CD4-positive, alpha-beta memory T cell (primary cell): ENCODE data around the gene FKBP10. TPM values are rescaled to one million over a fixed set of nuclear protein-coding genes. Genes with fewer than 3 reads are reported as not detected.

Experiments used
- CTCF ChIA-PET: fragments of 350-600 bp; sonication (Branson Sonifier 250); formaldehyde crosslinking; loops from one replicate; lab custom pipeline; 2021; ENCODE audit warnings: inconsistent platforms; ENCODE audit not compliant: partially characterized antibody; lab: Charles Lee
- POLR2A ChIA-PET: fragments of 350-600 bp; sonication (Branson Sonifier 250); formaldehyde crosslinking; loops from one replicate; lab custom pipeline; 2021; ENCODE audit not compliant: partially characterized antibody; lab: Charles Lee
- DNase-seq, 5 donors: peaks; one replicate each; pipeline versions ENCODE4 v3.0.0 to v3.0.0-alpha.2; 2020 to 2022; ENCODE audit warnings: mixed read lengths in 1 of 5
- H3K27ac ChIP-seq: one replicate; pipeline ENCODE4 v1.7.0; 2013; ENCODE audit warnings: low read depth, low read length
- H3K27me3 ChIP-seq: 2 replicates; pipeline ENCODE4 v1.7.0; 2013; ENCODE audit warnings: mild to moderate bottlenecking, low read length, moderate library complexity; ENCODE audit not compliant: insufficient read depth
- H3K36me3 ChIP-seq: 2 replicates; pipeline ENCODE4 v1.7.0; 2013; ENCODE audit warnings: mild to moderate bottlenecking, low read length, moderate library complexity; ENCODE audit not compliant: insufficient read depth
- H3K4me1 ChIP-seq: 2 replicates; pipeline ENCODE4 v1.7.0; 2013; ENCODE audit warnings: mild to moderate bottlenecking, low read length, moderate library complexity; ENCODE audit not compliant: insufficient read depth
- H3K4me3 ChIP-seq, 2 donors: one replicate each; pipeline ENCODE4 v1.7.0; 2013; ENCODE audit warnings: low read length in 2 of 2, mild to moderate bottlenecking in 1 of 2
- H3K9me3 ChIP-seq, 2 donors: one replicate each; pipeline ENCODE4 v1.7.0; 2013; ENCODE audit warnings: low read length in 2 of 2, control low read depth in 1 of 2; ENCODE audit not compliant: control insufficient read depth in 1 of 2
- H3K27ac Mint-ChIP-seq, 7 donors: one replicate each; pipeline ENCODE4 v1.8.0; 2020 to 2021; ENCODE audit warnings: mixed read lengths in 7 of 7, mild to moderate bottlenecking in 6 of 7, inconsistent platforms in 3 of 7, moderate library complexity in 3 of 7
- H3K27me3 Mint-ChIP-seq, 2 donors: one replicate each; pipeline ENCODE4 v1.8.0; 2020 to 2021; ENCODE audit warnings: mixed read lengths in 2 of 2
- H3K36me3 Mint-ChIP-seq, 2 donors: one replicate each; pipeline ENCODE4 v1.8.0; 2020 to 2021; ENCODE audit warnings: mixed read lengths in 2 of 2, inconsistent platforms in 1 of 2, mild to moderate bottlenecking in 1 of 2
- H3K4me1 Mint-ChIP-seq, 4 donors: one replicate each; pipeline ENCODE4 v1.8.0; 2020 to 2021; ENCODE audit warnings: mixed read lengths in 4 of 4, mild to moderate bottlenecking in 1 of 4
- H3K4me3 Mint-ChIP-seq, 8 donors: one replicate each; pipeline ENCODE4 v1.8.0; 2020 to 2021; ENCODE audit warnings: mixed read lengths in 8 of 8, mild to moderate bottlenecking in 7 of 8, moderate library complexity in 6 of 8, inconsistent platforms in 3 of 8
- H3K9me3 Mint-ChIP-seq, 8 donors: one replicate each; pipeline ENCODE4 v1.8.0; 2020 to 2021; ENCODE audit warnings: mixed read lengths in 8 of 8, mild to moderate bottlenecking in 5 of 8, inconsistent platforms in 3 of 8, moderate library complexity in 1 of 8
- intact Hi-C: fragments of 100-400 bp; cut with micrococcal nuclease; formaldehyde crosslinking; loops from one replicate; pipeline ENCODE4 v1.15.1; 2023
- polyA plus RNA-seq, 2 donors: library from polyadenylated mRNA; unstranded; fragments of 300-500 nt; fragmentation: Illumina TruSeq; gene quantifications; one replicate each; pipeline ENCODE4 v1.2.3, GENCODE V29; 2021
- total RNA-seq, 2 experiments: library from RNA; stranded (reverse); gene quantifications; one replicate each; pipeline ENCODE4 v1.2.3, GENCODE V29; 2021

FKBP10 gene
- total and polyA plus RNA-seq, 4 experiments from 2014 or later = not detected

GRCh38 chr17:41782142-41782541 lies 30.7 kb upstream of the FKBP10 start:
- Mint-ChIP-seq H3K9me3 (peaks cover 0 to 3% (median 0%) of the 10 kb centered on the region in 8 donors), H3K27me3 (peaks cover 8 to 29% of the 10 kb centered on the region in 2 donors), H3K36me3 (no peaks in the 10 kb centered on the region), H3K4me1 (peaks cover 3 to 14% (median 9%) of the 10 kb centered on the region in 4 donors), H3K27ac (no peak overlapping the region), H3K4me3 (peak overlapping the region in 1 of 8 donors; percentile 34)
- Histone ChIP-seq H3K4me1 (peaks cover 18% of the 10 kb centered on the region), H3K27ac (no peak overlapping the region), H3K4me3 (no peak overlapping the region), H3K36me3 (no peaks in the 10 kb centered on the region), H3K9me3 (no peaks in the 10 kb centered on the region), H3K27me3 (peaks cover 21% of the 10 kb centered on the region)
- ChIA-PET CTCF (no interaction called here), POLR2A (no interaction called here)
- intact Hi-C loops = no loop called here
- DNase-seq = no peak

DNA sequence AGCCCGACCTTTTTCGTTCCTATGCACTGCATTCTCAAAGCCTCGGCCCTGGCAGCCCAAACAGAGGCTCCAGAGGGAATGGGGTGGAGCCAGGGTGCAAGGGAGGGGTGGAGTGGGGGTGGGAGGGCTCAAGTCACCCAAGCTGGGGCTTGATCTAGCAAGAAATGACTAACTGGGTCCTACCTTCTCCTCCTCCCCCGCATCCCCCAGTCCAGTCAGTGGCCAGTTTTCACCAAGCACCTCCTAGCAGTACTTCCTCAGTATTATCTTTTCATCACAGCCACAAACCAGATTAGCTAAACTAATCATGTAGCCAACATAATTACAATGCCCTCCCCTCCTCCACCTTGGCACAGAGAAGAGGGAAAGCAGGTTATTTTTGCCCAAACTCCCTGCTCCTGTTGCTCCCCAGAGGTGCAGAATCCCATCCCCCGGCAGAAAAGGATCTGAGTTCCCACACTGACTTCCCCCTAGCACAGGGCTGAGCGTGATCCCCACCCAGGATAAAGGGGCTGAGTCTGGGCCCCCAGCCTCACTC lies 28.5 kb upstream of the FKBP10 start:
- intact Hi-C loops = no loop called here
- Histone ChIP-seq H3K36me3 (no peaks in the 10 kb centered on the region), H3K4me3 (no peak overlapping the region), H3K27me3 (peaks cover 21% of the 10 kb centered on the region), H3K9me3 (no peaks in the 10 kb centered on the region), H3K4me1 (peaks cover 18% of the 10 kb centered on the region), H3K27ac (no peak overlapping the region)
- Mint-ChIP-seq H3K4me1 (peaks cover 8 to 32% (median 12%) of the 10 kb centered on the region in 4 donors), H3K36me3 (no peaks in the 10 kb centered on the region), H3K4me3 (peak overlapping the region in 3 of 8 donors; percentile 24 to 41 (median 25)), H3K27me3 (peaks cover 8 to 29% of the 10 kb centered on the region in 2 donors), H3K27ac (no peak overlapping the region), H3K9me3 (peaks cover 0 to 3% (median 0%) of the 10 kb centered on the region in 8 donors)
- ChIA-PET POLR2A (no interaction called here), CTCF (no interaction called here)
- DNase-seq = no peak

DNA sequence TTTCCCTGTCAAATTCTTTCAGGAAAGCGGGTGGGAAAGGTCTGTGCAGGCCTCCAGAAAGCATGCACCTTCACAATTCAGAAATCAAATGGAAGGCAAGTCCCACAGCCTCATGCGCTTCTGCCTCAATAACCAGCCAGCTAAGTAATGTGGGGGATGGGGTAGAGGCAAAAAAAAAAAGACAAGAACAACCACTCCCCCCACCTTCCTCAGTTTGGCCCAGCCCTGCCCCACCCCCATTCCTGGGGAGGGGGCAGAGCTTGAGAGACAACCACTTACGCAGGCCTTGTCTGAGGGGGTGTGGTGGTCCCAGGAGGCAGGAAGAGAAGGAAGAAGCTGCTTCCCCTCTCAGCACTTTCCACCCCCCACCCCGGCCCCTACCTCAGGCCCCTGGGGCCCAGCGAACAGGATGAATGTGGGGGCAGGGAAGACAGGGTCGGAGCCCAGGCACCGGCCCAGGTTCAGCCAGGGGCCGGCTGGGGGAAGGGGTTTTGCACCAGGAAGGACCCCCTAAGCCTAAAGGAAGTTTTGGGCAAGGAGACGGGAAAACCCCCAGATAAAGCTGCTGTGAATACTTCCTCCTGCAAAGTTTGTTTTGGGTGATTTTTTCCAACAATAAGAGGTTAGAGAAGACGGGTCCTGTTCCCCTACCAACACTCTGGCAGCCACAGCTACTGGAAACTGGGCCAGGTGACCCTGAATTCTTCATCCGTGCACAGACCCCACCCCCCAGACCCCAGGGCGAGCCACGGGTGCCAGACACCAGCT lies 27.5 kb upstream of the FKBP10 start:
- Mint-ChIP-seq H3K4me1 (peaks cover 8 to 32% (median 15%) of the 10 kb centered on the region in 4 donors), H3K9me3 (peaks cover 0 to 3% (median 0%) of the 10 kb centered on the region in 8 donors), H3K27ac (peak overlapping the region in 1 of 7 donors; percentile 74), H3K36me3 (no peaks in the 10 kb centered on the region), H3K4me3 (peak overlapping the region; percentile 46 to 78 (median 68)), H3K27me3 (peaks cover 11 to 29% of the 10 kb centered on the region in 2 donors)
- no peaks in the 10 kb centered on the region for H3K36me3 ChIP-seq
- peaks cover 21% of the 10 kb centered on the region for H3K27me3 ChIP-seq
- H3K27ac ChIP-seq = no peak overlapping the region
- peak overlapping the region in 1 of 2 donors; percentile 32 for H3K4me3 ChIP-seq
- H3K4me1 ChIP-seq = peaks cover 18% of the 10 kb centered on the region
- POLR2A ChIA-PET = interaction anchor here (0.9 kb wide), 1 partner anchor 15 kb away, joined by 3 read pairs; no protein-coding TSS in a partner anchor
- CTCF ChIA-PET = interaction anchor here (1.6 to 2.8 kb wide), 3 partner anchors 11 to 122 kb away, joined by 4 to 9 read pairs (median 6); partner anchors contain the start of gene P3H4
- H3K9me3 ChIP-seq = no peaks in the 10 kb centered on the region
- intact Hi-C loops = no loop called here
- no peak for DNase-seq

GRCh38 chr17:41785859-41786226 lies 27.0 kb upstream of the FKBP10 start:
- Mint-ChIP-seq H3K4me3 (peak overlapping the region in 7 of 8 donors; percentile 46 to 78 (median 70)), H3K27ac (no peak overlapping the region), H3K4me1 (peaks cover 12 to 36% (median 18%) of the 10 kb centered on the region in 4 donors), H3K9me3 (peaks cover 0 to 2% (median 0%) of the 10 kb centered on the region in 8 donors), H3K36me3 (no peaks in the 10 kb centered on the region), H3K27me3 (peaks cover 11 to 29% of the 10 kb centered on the region in 2 donors)
- Histone ChIP-seq H3K4me1 (peaks cover 18% of the 10 kb centered on the region), H3K27ac (no peak overlapping the region), H3K27me3 (peaks cover 21% of the 10 kb centered on the region), H3K9me3 (no peaks in the 10 kb centered on the region), H3K4me3 (peak overlapping the region in 1 of 2 donors; percentile 32), H3K36me3 (no peaks in the 10 kb centered on the region)
- no peak for DNase-seq
- POLR2A ChIA-PET = interaction anchor here (0.9 kb wide), 2 partner anchors 15 to 94 kb away, joined by 3 read pairs; no protein-coding TSS in a partner anchor
- intact Hi-C loops = no loop called here
- CTCF ChIA-PET = interaction anchor here (1.3 to 2.8 kb wide), 4 partner anchors 10 to 123 kb away, joined by 4 to 9 read pairs (median 5); partner anchors contain the start of gene P3H4

DNA sequence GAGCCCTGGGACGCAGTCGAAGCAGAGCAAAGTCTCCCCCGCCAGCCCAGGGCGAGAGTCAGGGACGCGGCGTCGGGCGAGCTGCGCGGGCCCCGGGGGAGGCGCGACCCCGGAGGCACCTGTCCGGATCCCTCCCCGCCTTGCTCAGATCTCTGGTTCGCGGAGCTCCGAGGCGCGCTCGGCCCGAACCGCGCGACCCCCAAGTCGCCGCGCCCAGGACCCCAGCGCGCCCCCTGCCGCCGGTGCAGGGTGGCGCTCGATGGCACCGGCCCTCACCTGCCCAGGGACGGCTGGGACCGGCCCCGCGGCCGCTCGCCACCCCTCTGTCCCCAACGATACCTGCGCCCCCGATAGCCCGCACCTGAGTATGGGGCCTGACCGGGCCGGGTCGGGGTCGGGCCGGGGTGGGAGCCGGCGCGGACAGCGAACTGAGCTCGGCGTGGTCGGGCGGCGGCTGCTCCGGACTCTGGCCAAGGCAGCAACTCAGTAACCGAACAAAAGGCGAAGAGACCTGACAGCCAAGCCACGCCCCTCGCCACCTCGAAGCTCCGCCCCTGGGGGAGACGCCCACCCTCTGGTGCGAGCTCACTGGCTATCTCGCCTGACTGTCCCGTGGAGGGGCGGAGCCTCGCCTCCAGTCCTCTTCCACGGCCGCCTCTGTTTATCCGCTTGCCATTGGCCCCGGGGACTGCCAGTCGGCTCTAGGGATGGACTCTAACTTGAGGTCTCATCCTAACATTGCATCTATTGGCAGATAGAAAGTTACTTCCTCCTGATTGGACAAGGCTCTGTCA lies 26.4 kb upstream of the FKBP10 start, which contains the start of gene JUP:
Gene JUP, minus strand, starts transcription at position 485 of the 794 bp plus-strand sequence. CDS start 14,857 bp downstream, outside the sequence.
- peak within 1 kb of the TSS in 4 of 7 donors; percentile 29 to 74 (median 50) for H3K27ac Mint-ChIP-seq
- H3K4me1 ChIP-seq = peaks cover 18% of the 10 kb centered on the region
- H3K27ac ChIP-seq = no peak within 1 kb of the TSS
- peak; percentile 80 to 90 (median 86) for DNase-seq
- POLR2A ChIA-PET = interaction anchor here (0.6 to 1.1 kb wide), 6 partner anchors 25 to 922 kb away, joined by 3 to 4 read pairs (median 4); partner anchors contain the start of gene P3H4
- H3K9me3 ChIP-seq = no peaks in the 10 kb centered on the region
- peak within 1 kb of the TSS in 1 of 2 donors; percentile 32 for H3K4me3 ChIP-seq
- H3K36me3 ChIP-seq = no peaks in the 10 kb centered on the region
- no peaks in the 10 kb centered on the region for H3K36me3 Mint-ChIP-seq
- peaks cover 0 to 1% (median 0%) of the 10 kb centered on the region in 8 donors for H3K9me3 Mint-ChIP-seq
- H3K27me3 Mint-ChIP-seq = peaks cover 11 to 28% of the 10 kb centered on the region in 2 donors
- H3K4me1 Mint-ChIP-seq = peaks cover 12 to 37% (median 18%) of the 10 kb centered on the region in 4 donors
- H3K4me3 Mint-ChIP-seq = peak within 1 kb of the TSS; percentile 75 to 85 (median 80)
- peaks cover 21% of the 10 kb centered on the region for H3K27me3 ChIP-seq
- intact Hi-C loops = no loop called here
- CTCF ChIA-PET = interaction anchor here (0.5 to 2.8 kb wide), 7 partner anchors 8 to 124 kb away, joined by 3 to 9 read pairs (median 4); partner anchors contain the start of gene P3H4

DNA sequence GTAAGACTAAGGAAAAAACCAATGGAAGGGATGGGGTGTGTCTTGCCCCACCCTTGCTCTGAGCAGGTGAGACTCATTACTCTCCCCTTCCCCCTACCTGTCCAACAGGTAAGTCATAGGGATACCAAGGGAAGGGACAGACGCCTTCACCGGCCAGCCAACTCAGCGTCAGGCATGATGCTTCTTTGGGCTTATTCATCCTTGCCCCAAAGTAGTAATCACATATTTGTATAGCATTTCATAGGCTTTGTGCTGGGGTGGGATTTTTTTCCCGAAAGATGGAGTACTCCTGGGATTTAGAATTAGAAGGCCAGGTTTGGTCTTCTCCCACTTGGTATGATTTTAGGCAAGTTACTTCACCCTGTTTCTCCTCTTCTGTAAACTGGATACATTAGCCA lies 25.8 kb upstream of the FKBP10 start:
- ChIA-PET POLR2A (interaction anchor here (0.6 to 1.1 kb wide), 5 partner anchors 24 to 922 kb away, joined by 3 to 4 read pairs (median 4); partner anchors contain the start of gene P3H4), CTCF (interaction anchor here (0.5 to 2.8 kb wide), 5 partner anchors 9 to 103 kb away, joined by 3 to 9 read pairs (median 4); partner anchors contain the start of gene P3H4)
- H3K36me3 Mint-ChIP-seq = no peaks in the 10 kb centered on the region
- no peak overlapping the region for H3K4me3 ChIP-seq
- H3K9me3 ChIP-seq = no peaks in the 10 kb centered on the region
- H3K4me1 Mint-ChIP-seq = peaks cover 12 to 37% (median 18%) of the 10 kb centered on the region in 4 donors
- peaks cover 11 to 22% of the 10 kb centered on the region in 2 donors for H3K27me3 Mint-ChIP-seq
- peak overlapping the region in 4 of 7 donors; percentile 29 to 61 (median 34) for H3K27ac Mint-ChIP-seq
- no peak for DNase-seq
- H3K4me3 Mint-ChIP-seq = peak overlapping the region; percentile 75 to 85 (median 80)
- no peaks in the 10 kb centered on the region for H3K36me3 ChIP-seq
- H3K9me3 Mint-ChIP-seq = peaks cover 0 to 1% (median 0%) of the 10 kb centered on the region in 8 donors
- no peak overlapping the region for H3K27ac ChIP-seq
- H3K27me3 ChIP-seq = peaks cover 21% of the 10 kb centered on the region
- peaks cover 18% of the 10 kb centered on the region for H3K4me1 ChIP-seq
- intact Hi-C loops = no loop called here
